ENCODE results near the gene KCTD14.

The KCTD14 gene

DNA sequence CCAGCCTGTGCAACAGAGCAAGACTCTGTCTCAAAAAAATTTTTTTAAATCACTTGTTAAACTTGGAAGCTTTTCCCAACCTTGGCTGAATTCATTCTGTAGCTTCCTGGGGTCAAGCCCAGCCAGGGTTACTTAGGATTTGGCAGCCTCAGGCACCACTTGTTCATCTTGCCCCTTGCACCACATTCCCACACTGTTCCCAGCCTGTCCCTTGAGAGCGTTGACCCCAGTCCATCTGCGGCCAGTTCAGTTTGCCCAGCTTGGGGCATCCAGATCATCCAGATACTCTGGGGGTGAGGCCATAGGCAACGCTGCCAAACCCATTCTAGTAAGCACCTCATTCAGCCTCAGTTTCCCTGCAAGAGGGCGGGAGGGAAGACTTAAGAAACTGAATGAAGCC lies 31.9 kb upstream of the KCTD14 start:
- H3K27me3 ChIP-seq (ENCODE audit: insufficient read depth, low read length) = no peaks in the 10 kb centered on the region
- H3K9me3 ChIP-seq (ENCODE audit: low read length) = no peaks in the 10 kb centered on the region
- TF ChIP-seq, protein P1, sequence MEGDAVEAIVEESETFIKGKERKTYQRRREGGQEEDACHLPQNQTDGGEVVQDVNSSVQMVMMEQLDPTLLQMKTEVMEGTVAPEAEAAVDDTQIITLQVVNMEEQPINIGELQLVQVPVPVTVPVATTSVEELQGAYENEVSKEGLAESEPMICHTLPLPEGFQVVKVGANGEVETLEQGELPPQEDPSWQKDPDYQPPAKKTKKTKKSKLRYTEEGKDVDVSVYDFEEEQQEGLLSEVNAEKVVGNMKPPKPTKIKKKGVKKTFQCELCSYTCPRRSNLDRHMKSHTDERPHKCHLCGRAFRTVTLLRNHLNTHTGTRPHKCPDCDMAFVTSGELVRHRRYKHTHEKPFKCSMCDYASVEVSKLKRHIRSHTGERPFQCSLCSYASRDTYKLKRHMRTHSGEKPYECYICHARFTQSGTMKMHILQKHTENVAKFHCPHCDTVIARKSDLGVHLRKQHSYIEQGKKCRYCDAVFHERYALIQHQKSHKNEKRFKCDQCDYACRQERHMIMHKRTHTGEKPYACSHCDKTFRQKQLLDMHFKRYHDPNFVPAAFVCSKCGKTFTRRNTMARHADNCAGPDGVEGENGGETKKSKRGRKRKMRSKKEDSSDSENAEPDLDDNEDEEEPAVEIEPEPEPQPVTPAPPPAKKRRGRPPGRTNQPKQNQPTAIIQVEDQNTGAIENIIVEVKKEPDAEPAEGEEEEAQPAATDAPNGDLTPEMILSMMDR (IDR thresholded peaks at IDR 0.05; ENCODE audit: low read length) = no peak
- no peaks in the 10 kb centered on the region for H3K79me2 ChIP-seq (ENCODE audit: insufficient read depth, low read length)
- H3K4me2 ChIP-seq (ENCODE audit: low read length) = no peak overlapping the region
- no peak overlapping the region for H3K9ac ChIP-seq (ENCODE audit: low read length)
- H3K36me3 ChIP-seq (ENCODE audit: insufficient read depth, low read length) = no peaks in the 10 kb centered on the region
- no peak overlapping the region for H3K4me3 ChIP-seq (ENCODE audit: low read depth, low read length, poor library complexity, severe bottlenecking)
- H3F3A ChIP-seq (ENCODE audit: insufficient read depth, low read length) = no peaks in the 10 kb centered on the region
- H4K20me1 ChIP-seq (ENCODE audit: insufficient read depth, low read length) = no peaks in the 10 kb centered on the region
- no peaks in the 10 kb centered on the region for H3K9me2 ChIP-seq (ENCODE audit: low read depth, low read length)
- no peak overlapping the region for H3K27ac ChIP-seq (ENCODE audit: low read depth, low read length, poor library complexity, severe bottlenecking)
- no peak overlapping the region for H2AFZ ChIP-seq (ENCODE audit: low read length)
- H3K4me1 ChIP-seq (ENCODE audit: insufficient read depth, low read length, severe bottlenecking) = no peaks in the 10 kb centered on the region

DNA sequence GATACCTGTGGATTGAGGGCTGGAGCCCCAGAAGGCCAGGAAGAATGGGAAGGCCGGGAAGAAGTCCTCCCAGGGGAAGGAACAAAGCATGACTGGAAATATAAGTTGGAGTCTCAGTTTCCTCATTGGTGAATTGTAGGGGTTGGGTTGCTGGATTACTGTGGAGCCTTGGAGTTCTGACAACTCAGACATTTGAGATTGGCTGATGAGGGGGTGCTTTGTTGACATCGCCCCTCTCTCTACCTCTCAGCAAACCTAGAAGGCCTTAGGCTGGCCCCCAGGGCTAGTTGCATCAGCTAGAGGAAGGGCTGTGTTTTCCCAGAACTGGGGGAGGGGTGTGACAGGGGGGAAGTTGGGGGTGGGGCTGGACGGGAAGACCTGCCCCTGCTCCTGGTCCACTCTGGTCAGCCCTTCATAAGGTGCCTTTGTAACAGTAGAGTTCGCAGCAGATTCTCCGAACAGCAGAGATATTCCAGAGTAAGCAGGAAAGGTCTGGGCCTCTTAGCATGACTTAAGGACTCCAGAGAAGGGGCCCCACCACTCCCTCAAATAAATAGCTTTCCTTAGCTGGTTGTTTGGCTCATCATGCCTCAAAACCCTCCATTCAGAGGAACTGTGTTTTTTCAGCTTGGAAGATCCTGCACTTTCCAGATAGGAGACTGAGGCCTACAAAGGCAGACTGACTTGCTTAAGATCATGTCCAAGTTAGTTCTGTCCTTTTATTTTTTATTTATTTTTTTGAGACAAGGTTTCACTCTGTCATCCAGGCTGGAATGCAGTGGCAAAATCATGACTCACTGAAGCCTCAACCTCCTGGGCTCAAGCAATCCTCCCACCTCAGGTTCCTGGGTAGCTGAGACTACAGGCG lies 28.1 kb upstream of the KCTD14 start:
- Histone ChIP-seq H3K4me2 (ENCODE audit: low read length) (no peak overlapping the region), H3K79me2 (ENCODE audit: insufficient read depth, low read length) (no peaks in the 10 kb centered on the region), H3K9me3 (ENCODE audit: low read length) (no peaks in the 10 kb centered on the region), H3F3A (ENCODE audit: insufficient read depth, low read length) (no peaks in the 10 kb centered on the region), H2AFZ (ENCODE audit: low read length) (no peak overlapping the region), H3K27ac (ENCODE audit: low read depth, low read length, poor library complexity, severe bottlenecking) (no peak overlapping the region), H3K36me3 (ENCODE audit: insufficient read depth, low read length) (no peaks in the 10 kb centered on the region), H3K4me1 (ENCODE audit: insufficient read depth, low read length, severe bottlenecking) (no peaks in the 10 kb centered on the region), H4K20me1 (ENCODE audit: insufficient read depth, low read length) (no peaks in the 10 kb centered on the region), H3K27me3 (ENCODE audit: insufficient read depth, low read length) (no peaks in the 10 kb centered on the region), H3K4me3 (ENCODE audit: low read depth, low read length, poor library complexity, severe bottlenecking) (no peak overlapping the region), H3K9me2 (ENCODE audit: low read depth, low read length) (no peaks in the 10 kb centered on the region), H3K9ac (ENCODE audit: low read length) (no peak overlapping the region)
- no peak for TF ChIP-seq EZH2 (IDR thresholded peaks at IDR 0.05; ENCODE audit: borderline replicate concordance, low read length)
- TF ChIP-seq, protein P1 (IDR thresholded peaks at IDR 0.05; ENCODE audit: low read length) = no peak

DNA sequence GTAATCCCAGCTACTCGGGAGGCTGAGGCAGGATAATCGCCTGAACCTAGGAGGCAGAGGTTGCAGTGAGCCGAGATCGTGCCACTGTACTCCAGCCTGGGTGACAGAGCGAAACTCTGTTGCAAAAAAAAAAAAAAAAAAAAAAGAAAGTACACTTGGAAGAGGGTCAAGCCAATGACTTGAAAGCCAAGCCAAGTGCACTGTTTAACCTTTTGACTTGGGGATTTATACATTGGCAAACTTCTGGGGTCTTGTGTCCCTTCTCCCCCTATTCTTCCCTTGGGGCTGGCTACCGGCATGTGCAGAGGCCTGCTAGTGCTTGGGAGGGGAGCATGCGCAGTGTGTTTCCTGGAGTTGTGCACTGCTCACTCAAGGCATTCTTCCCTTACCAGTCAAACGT lies 26.3 kb upstream of the KCTD14 start:
- no peaks in the 10 kb centered on the region for H4K20me1 ChIP-seq (ENCODE audit: insufficient read depth, low read length)
- H3K9me3 ChIP-seq (ENCODE audit: low read length) = no peaks in the 10 kb centered on the region
- no peaks in the 10 kb centered on the region for H3K36me3 ChIP-seq (ENCODE audit: insufficient read depth, low read length)
- H2AFZ ChIP-seq (ENCODE audit: low read length) = no peak overlapping the region
- H3K27ac ChIP-seq (ENCODE audit: low read depth, low read length, poor library complexity, severe bottlenecking) = no peak overlapping the region
- H3K4me1 ChIP-seq (ENCODE audit: insufficient read depth, low read length, severe bottlenecking) = peaks cover 5% of the 10 kb centered on the region
- no peak overlapping the region for H3K9ac ChIP-seq (ENCODE audit: low read length)
- H3K4me2 ChIP-seq (ENCODE audit: low read length) = no peak overlapping the region
- H3F3A ChIP-seq (ENCODE audit: insufficient read depth, low read length) = no peaks in the 10 kb centered on the region
- no peaks in the 10 kb centered on the region for H3K27me3 ChIP-seq (ENCODE audit: insufficient read depth, low read length)
- H3K4me3 ChIP-seq (ENCODE audit: low read depth, low read length, poor library complexity, severe bottlenecking) = no peak overlapping the region
- H3K79me2 ChIP-seq (ENCODE audit: insufficient read depth, low read length) = no peaks in the 10 kb centered on the region
- no peak for TF ChIP-seq EZH2 (IDR thresholded peaks at IDR 0.05; ENCODE audit: borderline replicate concordance, low read length)
- TF ChIP-seq, protein P1 (IDR thresholded peaks at IDR 0.05; ENCODE audit: low read length) = no peak
- H3K9me2 ChIP-seq (ENCODE audit: low read depth, low read length) = no peaks in the 10 kb centered on the region
